ENCODE results near the gene PYGM.

Gene PYGM

DNA sequence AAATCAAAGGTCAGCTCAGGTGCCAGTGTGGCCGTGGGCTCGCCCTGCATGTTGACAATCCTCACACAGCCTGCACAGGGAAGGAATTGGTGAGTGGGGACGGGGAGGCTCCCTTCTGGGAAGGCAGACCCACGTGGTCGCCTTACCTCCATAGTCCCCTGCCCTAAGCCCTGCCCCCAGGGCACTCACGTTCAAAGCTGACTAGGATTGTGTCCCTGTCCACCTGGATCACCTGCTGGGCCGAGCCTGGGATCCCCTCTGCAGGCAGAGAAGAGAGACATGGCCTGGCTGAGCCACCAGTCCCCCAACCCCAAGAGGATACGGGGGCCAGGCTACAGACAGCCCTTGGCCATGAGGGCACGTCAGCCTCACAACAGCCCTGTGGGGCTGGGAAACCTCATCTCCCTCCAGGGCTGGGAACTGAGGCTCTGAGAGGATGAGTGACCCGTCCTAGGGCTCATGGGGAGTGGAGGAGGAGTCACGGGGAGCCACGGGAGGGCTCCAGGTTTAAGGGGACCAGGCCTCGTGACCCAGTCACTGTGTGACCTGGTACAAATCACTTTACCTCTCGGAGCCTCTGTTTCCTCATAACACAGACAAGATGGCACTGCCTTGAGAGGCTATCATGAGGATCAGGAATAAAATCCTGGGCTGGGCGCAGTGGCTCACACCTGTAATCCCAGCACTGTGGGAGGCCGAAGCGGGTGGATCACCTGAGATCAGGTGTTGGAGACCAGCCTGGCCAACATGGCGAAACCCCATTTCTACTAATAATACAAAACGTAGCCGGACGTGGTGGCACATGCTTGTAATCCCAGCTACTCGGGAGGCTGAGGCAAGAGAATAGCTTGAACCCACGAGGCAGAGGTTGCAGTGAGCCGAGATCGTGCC is 30.7 kb upstream of the PYGM start:
- no peak for DNase-seq

DNA sequence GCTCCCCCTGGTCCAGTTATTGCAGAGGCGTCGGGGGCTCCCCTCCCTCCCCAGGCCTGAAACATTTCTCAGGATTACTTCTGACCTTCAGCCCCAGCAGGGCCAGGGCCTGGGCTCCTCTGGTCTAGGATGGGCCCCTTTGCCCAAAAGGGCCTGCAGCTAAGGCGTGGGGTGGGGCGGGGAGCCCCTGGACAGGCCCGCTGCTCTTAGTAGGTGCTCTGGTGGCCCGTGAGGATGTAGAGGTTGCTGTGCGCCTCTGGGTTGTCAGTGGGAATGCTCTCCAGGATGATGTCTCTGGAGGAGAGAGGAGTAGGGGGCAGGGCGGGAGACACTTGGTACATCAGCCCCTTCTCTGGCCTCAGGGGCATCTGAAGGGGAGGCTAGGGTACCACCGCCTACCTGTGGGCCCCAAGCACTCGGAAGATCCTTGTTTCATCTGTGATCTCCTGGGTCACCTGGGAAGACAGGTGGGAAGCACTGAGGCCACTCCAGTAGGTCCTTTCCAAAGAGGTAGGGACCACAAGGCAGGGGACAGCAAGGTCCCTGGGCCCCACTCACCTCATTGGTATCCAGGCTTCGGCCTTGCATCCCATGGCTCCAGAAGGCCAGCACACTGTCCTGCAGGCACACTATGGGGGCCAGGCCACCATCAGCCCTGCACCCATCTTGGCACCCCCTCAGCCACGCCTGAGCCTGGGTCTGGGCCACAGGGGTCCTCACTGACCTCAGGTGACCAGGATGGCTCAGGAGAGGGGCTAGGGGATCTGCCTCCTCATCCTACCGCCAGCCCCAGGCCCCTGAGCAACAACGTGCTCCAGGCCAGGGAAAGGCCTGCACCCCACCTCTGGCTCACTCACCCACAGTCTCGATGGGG is 29.8 kb upstream of the PYGM start:
- no peak for DNase-seq

DNA sequence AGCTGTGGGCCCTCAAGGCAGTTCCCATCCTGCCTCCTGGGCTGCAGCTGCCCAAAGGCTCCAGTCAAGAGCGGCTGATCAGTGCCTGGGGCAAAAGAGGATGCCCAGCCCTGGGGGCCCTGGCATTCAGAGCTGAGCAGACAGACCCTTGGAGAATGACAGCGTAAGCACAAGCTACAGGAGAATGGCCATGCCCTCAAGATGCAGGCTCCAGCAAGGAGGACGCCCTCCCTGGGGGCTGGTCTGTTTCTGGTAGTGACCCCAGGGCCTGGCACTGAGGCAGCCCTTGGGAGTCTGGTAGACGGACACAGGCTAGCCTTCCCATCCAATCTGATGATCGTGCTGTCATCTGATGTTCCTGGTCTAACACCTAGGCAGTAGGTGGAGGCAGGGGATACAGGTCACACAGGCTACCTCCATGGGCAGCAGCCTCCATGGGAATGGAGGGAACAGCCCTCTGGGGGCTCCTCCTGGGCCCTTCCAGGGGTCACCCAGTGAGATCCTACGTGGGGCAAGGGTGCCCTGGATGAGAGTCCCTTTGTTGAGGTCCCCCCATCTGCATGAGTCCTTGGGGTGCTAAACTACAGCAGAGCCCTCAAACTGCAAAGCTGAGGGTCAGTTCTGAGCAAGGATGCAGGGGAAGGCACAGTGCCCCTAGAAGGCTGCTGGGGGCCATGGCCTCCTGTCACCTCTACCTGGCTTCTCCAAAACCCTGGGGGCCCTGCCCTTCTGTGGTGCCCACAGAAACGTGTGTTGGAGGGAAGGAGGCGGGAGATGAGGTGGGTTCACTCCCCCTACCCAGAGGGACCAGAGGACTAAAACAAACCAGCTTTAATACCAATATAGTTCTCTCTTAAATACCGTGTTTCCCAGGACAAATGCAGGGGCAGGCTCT is 28.8 kb upstream of the PYGM start:
- no peak for DNase-seq

DNA sequence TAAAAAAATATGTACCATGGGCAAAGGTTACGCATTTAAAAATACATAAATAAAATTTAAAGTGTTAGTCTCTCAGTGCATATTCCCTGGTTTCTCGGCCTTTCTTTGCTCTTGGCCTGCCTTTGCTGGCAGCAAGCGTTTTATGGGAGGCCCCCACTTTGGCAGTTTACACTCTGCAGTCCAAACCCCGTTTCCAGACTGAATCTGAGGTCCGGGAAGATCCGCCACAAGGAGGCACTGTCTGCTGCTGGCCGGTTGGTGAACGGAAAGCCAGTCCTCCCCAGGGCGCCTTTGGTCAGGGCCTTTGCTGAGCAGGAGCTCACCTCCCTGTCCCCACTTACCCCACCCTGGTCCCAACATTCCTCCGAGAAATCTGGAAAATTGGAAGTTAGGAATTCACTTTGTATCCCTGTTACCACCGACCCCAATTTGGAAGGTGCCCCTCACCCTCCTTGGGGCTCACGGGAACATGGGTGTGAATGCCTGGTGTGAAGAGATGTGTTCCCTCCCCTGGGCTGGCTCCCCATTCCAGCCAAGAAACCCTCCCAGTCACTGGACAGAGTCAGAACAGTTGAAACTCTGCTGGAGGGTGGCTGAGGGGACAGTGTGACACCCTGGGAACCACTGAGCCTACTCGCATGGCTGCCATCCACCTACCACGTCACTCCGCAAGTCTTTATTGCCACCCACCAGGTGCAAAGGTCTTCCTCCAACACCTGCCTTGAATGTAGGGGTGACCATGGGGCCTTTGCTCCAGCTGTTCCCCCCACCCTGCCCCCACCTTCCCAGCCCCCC is 27.9 kb upstream of the PYGM start:
- DNase-seq, result peak; percentile 28

DNA sequence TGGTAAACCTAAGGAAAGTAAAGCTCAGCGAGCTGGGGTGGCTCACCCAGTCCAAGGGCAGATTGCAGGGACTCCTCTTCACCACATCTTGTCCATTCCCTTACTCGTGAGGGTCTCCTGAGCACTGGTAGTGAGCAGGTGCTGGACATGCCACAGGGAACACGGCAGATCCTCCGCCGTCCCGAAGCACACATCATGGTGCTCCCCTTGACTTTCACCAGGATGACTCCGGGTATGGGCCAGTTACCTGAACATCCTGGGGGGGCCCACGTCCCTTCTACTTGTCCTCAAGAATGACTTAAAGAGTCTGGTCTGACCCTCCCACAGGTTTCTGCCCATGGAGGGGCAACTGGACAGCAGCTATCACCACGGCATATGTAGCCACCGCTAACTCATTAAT is 26.5 kb upstream of the PYGM start:
- no peak for DNase-seq

DNA sequence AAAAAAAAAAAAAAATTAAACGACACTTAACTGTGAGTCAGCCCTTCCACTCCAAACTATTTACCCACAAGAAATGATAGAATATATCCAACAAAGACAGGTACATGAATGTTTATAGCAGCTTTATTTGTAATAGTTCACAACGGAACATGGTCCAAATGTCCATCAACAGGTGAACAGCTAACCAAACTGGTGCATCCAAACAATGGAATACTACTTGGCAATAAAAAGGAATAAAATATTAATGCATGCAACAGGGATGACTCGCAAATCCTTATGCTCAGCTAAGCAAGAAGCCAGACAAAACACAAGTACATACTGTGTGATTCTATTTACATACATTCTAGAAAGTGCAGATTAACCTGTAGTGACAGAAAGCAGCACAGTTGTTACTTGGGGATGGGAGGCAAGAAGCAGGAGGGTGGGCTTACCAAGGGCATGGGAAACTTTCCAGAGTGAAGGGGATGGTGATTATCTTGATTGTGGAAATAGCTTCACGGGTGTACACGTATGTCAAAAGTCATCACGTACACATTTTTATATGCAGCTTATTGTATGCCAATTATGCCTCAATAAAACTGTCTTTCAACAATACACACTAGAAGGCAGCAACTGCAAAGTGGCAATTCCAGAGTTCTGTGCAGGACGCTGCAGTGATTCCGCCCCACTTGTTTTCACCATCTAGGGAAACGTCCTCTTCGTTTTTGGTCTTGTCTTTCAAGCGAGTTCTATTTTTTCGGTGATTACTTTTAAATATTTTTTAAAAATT is 25.2 kb upstream of the PYGM start:
- no peak for DNase-seq

DNA sequence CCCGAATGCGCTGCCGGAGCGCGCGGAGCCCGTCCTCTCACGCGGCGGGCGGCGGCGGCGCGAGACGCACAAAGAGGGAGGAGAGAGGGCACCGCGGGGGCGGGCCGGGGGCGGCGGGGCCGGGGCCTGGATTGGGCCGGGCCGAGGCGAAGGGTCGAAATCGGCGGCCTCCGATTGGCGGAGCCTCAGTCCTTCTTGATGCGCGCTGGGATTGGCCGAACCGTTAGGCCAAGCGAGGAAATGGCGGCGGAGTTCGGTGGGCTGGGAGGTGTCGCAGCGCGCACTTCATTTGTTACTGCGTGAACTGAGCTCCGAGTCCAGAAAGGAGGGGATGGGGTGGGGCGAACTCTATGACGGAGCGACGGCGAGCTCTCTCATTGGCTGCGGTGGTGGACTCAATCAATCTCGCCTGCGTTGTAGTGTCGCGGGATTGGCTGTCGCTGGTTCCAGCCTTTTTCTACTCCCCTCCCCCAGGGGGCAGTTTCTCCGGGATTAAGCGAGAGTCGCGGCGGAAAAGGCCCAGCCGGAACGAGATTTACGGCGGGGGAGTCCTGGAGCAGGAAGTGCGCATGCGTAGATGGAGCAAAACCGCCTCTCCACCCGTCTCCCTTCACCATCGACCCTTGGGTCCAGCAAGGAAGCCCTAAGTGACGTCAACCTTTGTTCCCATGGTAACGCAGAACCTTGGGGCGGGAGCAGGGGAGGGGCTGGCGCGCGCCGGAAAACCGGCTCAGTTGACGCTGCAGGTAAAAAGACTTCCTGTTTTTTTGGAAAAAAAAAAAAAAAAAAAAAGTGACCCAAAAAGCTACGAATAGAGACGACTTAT is 18.9 kb upstream of the PYGM start, which contains the start of gene SF1:
SF1 (minus strand) TSS at position 70 of the 826 bp plus-strand sequence. CDS start 150 bp downstream, outside the sequence.
- DNase-seq, result peak; percentile 100

DNA sequence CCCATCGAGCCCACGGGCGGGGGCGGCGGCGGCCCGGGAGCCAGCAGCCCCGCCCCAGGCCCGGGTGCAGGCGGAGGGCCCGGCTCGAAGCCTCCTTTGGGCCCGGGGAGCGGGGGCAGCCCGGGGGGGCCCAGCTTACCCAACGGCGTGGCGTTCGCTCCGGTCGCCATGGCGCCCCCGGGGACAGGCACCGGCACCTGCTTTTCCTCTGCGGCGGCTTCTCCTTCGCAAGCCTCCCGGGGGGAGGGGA is 18.4 kb upstream of the PYGM start:
- DNase-seq, result no peak

DNA sequence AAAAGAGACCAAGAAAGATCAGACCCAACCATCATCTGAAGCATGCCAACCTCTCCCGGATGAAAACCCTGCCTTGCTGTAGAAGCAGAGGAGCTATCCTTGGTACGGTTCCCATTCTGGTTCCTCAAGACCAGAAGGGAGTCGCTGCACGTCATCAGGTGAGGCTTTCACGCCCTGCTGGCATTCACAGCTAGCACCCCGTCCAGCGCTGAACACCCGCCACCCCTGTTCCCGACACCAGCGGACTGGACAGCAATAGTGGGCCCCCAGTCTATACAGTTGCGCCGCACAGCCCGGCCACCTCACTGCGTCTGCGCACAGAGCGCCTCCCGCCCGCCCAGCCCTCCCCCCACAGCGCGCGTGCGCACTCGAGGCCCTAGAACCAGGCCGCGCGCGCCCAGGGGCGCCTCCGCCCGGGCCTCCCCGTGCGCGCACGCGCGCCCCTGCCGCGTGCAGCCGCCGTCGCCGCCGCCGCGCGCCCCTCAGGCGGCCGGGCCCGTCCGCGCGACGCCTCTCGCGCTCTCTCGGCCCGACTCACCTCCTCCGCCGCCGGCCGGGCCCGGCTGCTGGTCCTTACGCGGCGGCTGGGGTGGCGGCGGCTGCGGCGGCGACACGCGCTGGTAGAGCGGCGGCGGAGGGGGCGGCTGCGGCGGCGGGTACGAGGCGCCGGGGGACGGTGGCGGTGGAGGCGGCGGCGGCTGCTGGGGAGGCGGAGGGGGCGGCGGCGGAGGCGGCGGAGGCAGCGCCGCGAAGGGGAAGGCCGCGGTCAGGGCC is 17.9 kb upstream of the PYGM start:
- DNase-seq, result peak; percentile 70

DNA sequence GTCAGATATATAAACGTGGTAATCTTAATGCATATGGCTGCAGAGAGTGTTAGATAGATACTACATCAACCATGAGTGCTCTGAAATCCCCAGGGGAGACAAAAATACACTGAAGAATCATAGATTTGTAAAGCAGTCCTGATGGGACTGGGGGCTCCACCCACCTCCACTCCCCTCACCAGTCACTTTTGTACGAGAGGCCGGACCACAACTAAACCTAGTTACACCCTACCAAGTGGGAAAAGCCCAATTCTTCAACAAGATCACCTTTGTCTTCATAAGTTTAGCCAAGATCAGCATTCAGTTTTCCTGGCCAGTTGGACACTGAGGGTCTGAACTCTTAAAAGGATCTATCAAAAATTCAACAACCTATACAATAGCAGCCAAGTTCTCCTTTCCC is 17.1 kb upstream of the PYGM start:
- DNase-seq, result no peak

DNA sequence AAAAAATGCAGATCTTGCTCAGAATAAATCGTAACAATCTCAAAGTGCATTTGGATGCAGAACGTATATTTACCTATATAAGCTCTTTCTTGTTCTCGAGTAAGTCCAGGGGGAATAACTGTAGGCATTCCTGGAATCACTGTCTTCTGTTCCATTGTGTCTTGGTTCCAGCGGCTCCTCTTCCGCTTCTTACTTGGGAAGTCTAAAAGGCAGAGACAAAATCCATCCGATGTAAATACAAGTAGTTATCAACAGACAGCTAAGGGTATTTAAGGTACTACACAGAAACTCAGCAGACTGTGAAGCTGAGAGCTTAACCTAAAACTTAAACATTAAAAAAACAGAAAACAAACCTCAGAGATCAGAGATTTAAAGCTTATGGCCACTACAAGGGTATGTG is 16.7 kb upstream of the PYGM start:
- no peak for DNase-seq

DNA sequence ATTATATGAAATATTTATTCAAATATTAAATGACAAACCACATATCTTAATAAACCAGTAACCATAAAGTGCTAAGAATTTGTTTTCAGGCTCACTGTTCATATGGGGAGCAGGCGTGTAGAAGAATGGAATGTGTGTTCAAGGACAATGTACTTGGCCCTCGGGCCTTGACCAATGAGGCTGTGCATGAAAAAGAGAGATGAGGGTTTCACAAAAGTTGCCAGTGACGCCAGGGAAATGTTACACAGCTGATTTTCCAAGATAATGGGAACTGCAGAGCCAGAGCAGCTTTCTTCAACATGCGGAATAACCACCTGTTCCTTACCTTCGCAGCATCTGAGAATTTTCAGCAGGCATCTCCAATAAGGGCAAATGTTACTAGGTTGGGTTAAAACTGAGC is 14.4 kb upstream of the PYGM start:
- DNase-seq, result no peak

DNA sequence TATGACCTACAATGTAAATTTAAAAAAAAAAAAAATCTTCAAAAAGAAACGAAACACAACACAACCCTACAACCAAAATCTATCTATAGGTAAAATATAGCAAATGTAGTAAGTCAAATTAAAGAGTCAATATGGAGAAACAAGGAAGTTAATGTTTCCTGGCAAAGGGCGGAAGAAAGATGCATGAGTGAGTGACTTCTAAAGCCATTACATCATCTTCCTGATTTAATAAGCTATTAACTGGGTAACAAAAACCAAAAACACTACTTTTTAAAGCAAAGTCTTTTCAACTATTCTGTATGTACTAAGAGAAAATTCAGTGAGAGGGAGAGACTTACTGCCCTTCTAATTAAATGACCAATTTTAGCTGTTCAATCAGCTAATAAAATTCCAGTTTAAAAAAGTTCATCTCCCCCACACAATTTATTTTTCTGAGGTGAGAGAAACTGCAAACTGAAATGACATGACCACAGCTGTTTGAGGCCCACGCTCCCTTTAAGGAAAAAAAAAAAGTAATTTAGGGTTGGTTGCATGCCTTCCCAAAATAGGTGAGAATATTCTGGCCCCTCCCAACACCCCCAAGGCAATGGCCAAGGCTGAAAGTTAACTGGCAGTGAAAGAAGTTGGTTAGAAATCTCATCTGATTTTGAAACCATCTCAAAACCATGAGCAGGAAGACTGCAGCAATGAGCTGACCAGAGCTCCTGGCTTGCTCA is 12.7 kb upstream of the PYGM start:
- DNase-seq, result peak; percentile 43

DNA sequence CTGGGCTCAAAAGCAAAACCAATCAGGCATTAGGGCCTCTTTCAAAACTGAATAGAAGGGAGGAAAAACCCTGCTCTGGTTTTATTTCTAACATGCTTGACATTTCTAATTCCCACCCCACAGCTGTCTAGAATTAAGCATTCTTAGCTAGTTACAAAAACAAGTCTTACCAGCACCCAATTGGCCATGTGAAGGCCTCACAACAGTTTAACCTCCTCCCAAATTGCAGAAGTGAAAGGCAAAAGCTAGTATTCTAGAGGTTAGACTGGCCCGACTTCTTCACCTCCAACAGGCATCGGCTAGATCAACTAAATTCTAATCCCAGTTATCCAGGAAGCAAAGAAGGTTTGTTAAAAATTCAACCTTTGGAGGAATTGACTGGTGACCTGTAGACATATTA is 12.1 kb upstream of the PYGM start:
- DNase-seq, result peak; percentile 86

DNA sequence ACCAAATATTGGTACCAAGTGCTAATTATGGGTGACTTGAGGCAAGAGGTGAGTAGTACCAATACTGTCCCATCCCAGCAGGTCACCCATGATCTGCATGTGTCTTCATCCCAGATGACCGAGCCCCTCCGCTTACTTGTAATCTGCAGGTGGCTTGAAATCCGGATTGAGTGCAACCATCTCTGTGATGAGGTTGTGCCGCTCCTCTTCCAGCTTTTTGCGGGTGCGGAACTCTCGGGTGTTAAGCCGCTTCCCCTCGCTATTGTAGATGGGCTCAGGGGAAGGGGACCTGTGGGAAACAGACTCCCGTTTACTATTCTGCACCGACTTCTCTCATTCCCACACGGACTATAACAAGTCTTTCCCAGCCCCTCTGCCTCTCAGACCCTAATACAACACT is 10.3 kb upstream of the PYGM start:
- DNase-seq, result no peak

DNA sequence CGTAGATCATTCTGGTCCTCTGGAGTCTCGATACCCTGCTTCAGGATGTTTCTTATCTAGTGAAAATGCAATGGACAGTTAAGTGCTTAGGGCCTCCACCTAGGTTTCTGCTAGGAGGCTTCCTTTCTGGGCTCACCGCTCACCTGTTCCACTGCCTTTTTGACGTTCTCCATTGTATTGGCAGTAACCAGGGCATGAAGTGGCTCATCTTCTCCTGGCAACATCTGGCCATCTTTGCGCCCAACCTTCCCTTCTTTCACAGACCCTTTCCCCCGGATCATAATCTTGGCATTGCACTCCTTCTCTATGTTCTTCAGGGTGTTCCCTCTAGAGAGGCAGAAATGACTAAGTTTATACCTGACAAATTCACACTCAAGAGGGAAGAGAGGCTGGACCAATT is 9.5 kb upstream of the PYGM start:
- no peak for DNase-seq

DNA sequence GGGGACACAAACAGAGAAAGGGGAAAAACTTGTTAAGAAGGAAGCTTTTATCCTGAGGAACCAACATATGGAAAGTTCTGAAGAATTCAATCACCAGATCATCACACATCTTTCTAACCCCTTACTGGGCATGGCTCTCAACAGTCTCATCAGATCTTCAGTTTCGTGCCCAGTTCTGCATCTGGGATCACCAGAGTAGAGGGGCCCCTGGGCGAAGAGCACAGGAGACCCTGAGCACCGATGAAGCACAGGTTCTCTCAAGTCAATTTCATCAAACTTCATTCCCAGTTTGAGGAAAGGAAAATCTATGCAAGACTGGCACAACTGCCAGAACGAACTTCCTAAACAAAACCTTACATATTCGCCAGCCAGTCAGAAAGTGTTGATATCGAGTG is 8.5 kb upstream of the PYGM start:
- DNase-seq, result no peak

DNA sequence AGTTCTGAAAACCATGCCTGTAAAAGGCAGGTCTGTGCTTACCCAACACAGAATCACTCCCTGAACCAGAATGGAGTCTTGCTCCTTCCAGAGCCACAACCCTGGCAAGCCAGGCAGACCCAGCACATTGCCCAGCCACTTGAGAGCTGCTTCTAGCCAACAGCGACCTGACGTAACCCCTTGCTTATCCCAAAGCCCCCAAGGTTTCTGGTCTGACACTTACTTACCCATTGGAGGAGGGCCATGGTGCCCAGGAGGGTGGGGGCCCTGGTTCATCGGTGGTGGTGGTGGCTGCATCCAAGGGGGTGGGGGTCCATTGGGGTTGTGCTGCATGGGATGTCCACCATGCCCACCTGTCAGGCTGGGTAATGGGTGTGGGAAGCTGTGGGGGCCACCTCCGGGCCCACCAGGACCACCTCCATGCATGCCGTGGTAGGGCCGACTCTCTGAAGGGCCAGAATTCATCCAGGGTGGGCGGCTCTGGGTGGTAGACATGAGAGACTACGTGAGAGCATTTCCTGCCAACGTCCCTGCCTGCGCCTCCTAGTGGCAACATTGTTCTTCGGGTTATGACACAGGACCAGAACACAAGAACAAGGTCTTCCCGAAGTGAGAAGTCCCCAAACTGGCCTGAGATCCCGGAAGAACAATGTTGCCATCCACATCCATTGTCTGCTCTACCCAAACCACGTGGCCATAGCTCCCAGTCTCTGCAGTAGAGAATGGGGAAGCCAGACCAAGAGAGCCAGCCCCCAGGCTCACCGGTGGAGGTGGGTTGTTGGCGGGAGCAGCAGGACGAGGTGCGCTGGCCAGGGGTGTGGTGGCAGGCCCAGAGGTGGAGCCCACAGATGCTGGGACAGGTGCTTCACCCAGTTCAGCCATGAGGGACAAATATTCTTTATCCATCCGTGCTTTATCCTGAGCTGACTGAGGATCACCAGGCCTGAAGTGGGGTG is 7.8 kb upstream of the PYGM start:
- DNase-seq, result peak; percentile 57
